NCI-H2107 (cell line): Measurements from ENCODE around the gene EMILIN1.
A peak's percentile ranks its signal among the peaks of the same experiment; 100 is the strongest.

Experiments used
- DNase-seq: peaks from one replicate; lab custom pipeline; 2025; lab: John Stamatoyannopoulos, UW

EMILIN1 gene

DNA sequence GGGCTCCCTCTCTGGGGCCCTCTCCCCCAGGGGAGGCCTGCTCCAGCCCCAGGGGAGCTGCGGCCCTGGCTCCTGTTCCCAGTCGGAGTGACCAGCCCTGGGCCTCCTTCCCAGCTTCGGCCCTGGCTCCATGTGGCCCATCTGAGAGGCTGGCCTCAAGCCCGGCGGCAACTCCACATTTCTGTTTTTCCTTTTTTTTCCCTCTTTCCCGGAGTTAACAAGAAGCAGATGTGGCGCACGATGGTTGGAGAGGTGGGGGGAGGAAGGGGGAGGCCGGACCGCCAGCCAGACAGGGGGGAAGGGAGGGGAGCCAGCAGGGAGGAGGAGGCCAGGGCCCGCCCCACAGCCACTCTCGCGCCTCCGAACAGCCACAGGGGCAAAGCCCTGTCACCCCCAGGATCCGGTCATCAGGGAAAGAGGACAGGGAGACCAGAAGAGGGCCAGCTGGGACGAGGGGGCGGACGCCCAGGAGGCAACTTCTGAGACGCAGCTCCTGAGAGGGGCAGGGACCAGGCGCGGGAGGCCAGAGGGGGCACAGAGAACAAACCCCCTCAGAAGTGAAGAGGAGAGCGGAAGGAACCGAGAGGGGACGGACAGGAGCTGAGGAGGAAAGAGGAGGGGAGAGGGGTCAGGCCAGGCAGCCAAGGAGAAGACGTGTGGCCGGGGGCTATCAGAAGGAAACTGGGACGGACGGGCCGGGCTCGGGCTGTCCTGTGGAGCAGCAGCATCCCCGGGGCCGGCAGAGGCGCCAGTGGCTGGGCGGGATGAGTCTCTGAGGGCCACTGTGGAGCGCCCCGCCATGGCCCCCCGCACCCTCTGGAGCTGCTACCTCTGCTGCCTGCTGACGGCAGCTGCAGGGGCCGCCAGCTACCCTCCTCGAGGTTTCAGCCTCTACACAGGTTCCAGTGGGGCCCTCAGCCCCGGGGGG lies at the start of gene EMILIN1:
Gene EMILIN1, plus strand, starts transcription at position 349 of the 928 bp plus-strand sequence. Its CDS starts 451 bp downstream, at position 800.
- no peak for DNase-seq

DNA sequence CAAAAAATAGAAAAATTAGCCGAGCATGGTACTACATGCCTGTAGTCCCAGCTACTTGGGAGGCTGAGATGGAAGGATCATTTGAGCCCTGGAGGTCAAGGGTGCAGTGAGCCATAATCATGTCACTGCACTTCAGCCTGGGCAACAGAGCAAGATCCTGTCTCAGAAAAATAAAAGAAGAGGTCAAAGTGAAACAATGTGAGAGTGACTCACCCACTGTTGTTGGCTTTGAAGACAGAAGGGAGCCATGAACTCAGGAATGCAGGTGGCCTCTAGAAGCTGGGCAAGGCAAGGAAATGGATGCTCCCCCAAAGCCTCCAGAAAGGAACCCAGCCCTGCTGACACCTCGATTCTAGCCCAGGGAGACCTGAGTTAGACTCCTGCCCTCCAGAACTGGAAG lies 49.4 kb upstream of the EMILIN1 start:
- DNase-seq: no peak

DNA sequence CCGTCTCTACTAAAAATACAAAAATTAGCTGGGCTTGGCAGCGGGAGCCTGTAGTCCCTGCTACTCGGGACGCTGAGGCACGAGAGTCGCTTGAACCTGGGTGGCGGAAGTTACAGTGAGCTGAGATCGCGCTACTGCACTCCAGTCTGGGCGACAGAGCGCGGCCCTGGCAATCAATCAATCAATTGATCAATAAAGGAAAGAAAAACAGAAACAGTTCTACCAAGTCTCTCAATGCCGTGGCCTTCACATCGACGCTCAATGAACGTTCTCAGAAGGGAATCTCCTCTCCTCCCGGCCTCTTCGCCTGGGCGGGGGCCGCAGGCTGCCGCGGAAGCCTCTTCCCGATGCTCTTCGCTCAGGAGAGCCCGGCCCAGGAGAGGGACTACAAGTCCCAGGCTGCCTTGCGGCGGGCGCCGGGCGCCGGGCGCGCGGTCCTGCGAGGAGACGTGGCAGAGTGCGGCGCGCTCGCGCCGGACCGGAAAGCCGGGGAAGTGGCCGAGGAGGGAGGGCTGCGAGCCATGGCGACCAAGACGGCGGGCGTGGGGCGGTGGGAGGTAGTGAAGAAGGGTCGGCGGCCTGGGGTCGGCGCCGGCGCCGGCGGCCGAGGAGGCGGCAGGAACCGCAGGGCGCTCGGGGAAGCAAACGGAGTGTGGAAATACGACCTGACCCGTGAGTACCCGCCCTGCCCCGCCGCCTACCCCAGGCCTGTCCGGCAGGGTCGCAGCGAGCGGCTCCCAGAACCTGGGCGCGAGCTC lies 45.7 kb upstream of the EMILIN1 start, which contains the start of gene TMEM214:
Gene TMEM214, plus strand, starts transcription at position 471 of the 758 bp plus-strand sequence. Its CDS starts 51 bp downstream, at position 522.
- DNase-seq: peak; percentile 63

DNA sequence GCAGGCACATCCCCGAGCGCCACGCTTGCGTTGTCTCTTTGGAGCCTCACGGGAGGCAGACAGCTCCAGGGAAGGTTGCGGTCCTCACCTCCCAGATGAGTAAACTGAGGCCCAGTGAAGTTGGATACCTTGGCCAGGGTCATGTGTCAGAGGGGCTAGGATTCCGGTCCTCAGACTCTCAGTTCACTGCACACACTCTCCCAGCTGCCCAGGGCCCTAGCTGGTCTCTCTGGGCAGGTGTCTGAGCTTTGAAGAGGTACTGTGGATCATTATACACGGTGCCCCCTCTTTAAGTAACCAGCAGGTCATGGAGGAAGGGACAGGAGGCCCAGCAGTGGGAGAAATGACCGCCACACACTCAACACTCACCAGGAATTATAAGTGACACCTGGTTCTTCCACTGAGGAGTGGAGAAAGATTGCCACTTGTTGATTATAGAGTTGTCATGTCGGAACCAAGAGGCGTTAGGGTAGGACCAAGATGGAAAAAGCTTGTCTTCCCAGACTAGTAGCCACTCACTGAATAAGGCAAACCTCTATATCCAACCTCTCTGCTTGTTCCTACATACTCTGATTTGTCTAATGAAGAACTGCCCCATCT lies 45.1 kb upstream of the EMILIN1 start:
- no peak for DNase-seq

DNA sequence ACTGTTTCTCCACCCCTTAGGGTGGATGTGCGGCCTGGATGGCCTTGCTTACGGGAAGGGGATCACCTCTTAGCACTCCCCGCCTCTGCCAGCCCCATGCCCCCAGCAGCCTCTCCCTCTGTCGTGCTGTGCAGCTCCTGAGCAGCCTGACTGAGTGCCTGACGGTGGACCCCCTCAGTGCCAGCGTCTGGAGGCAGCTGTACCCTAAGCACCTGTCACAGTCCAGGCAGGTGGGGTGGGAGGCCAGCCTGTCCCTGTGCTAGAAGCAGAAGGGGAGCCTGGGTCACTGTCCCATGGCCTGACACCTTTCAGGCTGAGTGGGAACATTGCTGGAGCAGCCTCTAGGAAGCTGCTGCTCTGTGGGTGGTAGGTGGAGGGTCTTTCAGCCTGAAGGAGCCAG lies 40.4 kb upstream of the EMILIN1 start:
- DNase-seq: no peak

DNA sequence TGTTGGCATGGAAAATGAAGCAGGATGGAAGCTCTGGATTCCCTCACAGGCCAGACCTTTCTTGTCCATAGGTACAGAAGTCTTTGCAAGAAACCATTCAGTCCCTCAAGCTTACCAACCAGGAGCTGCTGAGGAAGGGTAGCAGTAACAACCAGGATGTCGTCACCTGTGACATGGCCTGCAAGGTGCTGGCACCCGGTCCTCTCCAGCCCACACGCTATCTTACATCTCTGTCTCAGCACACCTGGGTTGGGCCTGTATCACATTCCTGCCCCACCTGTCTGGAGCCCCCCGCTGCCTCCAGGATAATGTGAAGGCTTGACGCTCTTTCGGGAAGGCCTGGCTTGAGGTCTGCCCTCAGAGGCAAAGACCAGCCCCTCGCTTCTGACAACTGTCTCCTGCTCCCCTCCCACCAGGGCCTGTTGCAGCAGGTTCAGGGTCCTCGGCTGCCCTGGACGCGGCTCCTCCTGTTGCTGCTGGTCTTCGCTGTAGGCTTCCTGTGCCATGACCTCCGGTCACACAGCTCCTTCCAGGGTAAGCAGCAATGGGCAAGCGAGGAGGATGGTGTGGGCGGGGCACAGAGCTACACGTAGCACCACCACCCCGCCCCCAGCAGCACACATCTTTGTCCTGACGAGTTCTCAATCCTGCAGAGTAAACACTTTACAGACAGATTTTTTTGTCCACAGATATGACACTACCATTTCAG lies 39.6 kb upstream of the EMILIN1 start:
- no peak for DNase-seq

DNA sequence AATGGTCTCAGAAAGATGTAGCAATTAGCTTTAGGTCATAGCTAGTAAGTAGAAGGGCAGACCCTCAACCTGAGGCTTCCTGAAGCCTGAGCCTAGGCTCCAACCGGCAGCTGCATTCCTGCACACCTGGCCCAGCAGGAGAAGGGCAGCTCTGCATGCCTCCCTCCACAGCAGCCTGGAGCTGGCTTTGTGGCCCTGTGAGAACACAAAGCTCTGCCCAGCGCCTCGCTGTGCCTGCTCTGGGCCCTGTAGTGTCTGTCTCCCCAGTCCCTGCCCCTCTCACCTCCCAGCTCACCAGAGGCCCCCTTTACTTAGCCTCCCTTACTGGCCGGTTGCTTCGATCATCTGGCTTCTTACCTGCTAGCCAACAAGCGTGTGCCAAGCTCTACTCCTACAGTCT lies 39.0 kb upstream of the EMILIN1 start:
- DNase-seq: no peak

DNA sequence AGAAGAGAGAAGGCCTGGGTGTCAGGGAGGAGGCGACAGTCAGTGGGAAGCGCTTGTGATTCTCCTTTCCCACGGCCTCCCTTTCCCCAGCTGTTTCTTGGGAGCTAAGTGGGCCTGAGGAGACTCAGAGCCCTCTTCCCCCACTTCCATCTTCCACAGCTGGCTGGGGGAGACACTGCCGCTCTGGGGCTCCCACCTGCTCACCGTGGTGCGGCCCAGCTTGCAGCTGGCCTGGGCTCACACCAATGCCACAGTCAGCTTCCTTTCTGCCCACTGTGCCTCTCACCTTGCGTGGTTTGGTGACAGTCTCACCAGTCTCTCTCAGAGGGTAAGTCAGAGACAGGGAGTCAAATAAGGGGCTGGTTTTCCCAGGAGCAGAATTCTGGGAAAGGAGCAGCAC lies 38.5 kb upstream of the EMILIN1 start:
- DNase-seq: no peak

DNA sequence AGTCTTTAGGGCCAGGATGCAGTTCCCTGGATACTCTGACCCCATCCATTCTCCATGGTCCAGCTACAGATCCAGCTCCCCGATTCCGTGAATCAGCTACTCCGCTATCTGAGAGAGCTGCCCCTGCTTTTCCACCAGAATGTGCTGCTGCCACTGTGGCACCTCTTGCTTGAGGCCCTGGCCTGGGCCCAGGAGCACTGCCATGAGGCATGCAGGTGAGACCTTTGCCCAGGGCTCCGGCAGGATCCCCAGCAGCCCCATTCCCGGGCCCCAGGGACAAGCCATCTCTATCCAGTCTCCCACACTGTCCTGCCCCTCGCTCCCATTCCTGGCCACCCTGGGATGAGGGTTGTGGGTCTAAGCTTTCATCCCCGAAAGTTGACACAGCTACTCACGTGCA lies 38.1 kb upstream of the EMILIN1 start:
- DNase-seq: no peak

DNA sequence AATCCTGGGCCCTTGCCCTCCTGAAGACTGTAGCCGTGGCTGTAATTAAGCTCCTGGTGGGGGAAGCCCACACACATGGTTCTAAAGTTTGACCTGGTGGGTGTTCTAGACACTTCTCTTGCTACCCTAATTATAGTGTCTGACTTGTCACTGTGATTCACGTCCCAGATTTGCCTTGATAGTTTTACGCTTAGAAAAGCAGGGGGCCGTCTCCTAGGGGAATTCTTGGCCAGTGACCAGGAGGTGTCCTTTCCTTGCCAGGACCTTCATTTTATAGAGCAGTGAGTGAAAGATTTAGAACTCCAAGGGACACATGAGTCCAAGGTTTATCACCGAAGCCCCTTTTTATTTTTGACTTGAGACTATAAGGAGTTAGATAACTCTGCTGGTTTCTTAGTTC lies 36.7 kb upstream of the EMILIN1 start:
- no peak for DNase-seq

DNA sequence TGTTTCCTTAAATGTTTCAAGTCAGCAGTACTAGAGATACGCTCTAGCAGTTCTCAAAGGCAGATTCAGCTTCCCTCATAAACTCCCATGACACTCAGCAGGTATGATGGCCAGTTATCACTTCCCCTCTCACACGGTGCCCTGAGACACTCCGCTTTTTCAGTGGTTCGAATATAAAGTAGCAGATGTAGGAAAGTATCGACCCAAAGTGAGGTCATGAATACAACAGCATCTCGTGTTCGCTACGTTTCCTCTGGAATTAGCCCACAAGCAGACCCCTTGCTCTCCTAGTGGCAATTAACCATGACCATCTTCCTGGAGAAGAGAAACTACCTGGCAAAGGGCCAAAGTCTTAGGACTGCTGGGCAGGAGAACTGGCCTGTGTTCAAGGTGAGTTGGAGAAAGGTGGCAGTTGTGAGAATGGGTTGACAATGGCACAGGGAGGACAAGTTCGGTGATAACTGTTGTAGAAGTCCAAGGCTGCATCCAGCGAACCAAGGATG lies 36.2 kb upstream of the EMILIN1 start:
- no peak for DNase-seq

DNA sequence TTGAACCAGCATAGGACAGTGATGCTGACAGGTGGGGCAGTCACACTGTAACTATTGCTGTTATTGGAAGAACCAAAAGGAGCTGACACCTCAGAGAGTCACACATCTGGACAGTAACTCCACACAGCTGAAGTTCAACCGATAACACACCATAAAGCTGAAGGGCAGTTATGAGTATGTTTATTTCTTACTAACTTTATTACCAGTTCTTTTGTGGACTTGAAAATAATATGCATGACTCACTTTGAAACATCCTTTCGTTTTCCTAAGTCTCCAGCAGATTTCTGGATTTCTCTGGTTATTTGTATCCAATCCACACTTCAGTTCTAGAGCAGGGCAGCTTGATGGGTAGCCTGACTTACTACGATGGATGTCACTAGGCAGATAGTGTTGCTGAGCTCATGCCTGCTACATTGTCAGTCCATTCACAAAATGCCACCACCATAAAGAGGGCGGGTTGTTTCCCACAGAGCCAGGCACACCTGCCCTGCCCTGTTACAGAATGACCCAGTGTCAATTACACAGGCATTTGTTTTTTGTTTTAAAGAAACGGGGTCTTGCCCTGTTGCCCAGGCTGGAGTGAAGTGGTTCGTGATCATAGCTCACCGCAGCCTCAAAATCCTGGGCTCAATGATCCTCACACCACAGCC lies 35.3 kb upstream of the EMILIN1 start:
- no peak for DNase-seq

DNA sequence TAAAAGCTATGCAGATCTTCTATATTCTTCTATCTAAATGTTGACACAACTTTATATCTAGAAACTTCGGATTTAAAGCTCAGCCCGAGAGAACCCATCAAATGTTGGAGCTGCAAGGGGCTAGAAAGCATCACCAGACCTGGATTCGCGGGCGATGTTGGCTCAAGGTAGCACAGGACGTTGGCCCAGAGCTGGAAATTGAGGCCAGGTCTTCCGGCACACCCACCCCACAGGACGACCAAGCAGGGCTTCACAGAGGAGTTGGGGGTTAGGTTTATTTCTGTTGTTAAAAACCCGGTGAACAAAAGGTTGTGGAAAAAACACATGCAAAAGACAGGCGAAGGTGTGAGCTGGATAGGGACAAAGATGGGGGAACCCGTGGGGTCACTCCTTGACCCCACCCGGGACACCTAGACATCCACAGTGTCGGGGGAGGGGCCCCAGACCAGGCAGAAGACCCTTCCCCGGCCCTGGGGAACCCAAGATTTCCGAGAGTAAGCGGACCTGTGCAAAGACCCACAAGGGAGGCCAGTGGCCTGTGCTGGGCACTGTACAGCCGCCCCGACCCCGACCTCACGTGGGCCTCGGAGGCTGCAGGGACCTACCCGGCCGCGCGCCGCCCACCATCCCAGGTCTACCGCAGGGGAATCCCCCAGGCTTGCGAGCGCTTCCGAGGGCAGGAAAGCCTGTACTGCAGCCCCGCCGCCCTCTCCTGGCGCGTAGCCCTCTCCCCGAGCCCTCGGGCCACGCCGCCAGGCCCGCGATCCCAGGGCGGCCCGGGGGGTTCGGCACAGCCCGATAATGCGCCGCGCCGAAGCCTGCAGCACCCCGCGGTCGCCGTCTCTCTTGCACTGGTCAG lies 28.8 kb upstream of the EMILIN1 start:
- DNase-seq: no peak

DNA sequence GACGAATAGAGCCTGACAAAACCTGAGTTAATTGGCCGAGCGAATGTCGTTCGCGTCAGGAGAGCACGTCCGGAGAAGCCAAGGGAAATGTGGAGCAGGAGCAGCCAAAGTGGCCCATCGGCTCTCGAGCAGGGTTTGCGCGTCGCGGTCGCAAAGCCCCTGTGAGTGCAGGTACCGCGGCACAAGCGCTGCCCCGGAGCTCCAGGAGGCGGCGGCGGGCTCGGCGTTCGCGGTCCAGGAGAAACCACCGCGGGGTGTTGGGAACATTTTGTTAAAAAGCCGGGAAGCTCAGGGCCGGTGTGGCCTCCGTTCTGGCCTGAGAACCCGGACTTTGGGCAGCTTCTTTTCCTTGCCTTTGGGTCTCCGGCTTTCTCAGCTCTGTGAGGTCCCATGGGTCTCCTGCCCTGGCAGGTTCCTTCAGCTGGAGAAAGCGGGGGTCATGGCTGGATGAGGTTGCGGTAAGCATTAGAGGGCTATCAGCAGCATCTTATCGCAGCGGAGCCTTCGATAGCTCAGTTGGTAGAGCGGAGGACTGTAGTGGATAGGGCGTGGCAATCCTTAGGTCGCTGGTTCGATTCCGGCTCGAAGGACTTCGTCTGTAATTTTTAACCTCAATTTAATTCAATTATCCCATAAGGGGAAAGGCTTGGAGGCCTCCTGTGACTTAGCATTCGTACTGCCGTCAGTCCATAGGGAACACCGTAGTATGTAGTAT lies 28.0 kb upstream of the EMILIN1 start:
- peak; percentile 77 for DNase-seq

DNA sequence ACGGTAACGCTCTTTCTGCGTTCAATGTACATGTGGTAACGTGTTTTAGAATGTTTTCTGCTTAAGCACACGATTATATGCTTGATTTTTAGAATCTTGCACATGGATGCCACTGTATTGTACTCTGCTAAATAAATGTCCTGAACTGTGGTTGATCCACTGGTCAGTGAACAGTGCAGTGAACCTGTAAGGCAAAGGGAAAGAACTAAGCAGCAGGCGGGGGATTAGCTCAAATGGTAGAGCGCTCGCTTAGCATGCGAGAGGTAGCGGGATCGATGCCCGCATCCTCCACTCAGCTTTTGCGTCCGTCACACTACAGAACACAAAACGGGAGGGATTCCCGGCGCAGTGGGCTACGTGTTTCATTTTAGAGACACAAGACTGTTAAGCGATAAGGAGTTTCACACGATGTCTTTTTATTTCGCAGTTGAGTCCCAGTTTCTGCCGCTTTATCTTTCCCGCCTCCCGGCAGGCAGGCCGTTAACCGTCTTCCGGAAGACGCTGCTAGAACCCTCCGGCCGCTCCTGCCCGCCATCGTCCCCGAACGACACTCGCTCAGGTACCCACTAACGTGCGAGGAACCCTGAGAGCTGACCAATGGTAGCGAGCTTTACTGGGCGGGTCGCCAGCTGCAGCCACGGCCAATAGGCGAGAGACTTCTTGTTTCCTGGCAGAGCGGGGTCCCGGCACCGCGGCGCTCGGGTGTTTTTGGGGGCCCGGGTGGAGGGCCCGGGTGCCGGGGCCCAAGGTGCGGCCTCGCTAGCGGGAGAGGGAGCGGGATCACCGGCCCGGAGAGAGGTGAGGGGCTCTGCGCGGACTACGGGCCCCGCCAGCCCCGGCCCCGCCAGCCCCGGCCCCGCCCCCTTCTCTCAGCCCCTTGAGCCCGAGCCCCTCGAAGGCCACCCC lies 27.2 kb upstream of the EMILIN1 start, which contains the start of gene AGBL5:
Gene AGBL5, plus strand, starts transcription at position 673 of the 906 bp plus-strand sequence. CDS start 1,291 bp downstream, outside the sequence.
- peak; percentile 78 for DNase-seq

DNA sequence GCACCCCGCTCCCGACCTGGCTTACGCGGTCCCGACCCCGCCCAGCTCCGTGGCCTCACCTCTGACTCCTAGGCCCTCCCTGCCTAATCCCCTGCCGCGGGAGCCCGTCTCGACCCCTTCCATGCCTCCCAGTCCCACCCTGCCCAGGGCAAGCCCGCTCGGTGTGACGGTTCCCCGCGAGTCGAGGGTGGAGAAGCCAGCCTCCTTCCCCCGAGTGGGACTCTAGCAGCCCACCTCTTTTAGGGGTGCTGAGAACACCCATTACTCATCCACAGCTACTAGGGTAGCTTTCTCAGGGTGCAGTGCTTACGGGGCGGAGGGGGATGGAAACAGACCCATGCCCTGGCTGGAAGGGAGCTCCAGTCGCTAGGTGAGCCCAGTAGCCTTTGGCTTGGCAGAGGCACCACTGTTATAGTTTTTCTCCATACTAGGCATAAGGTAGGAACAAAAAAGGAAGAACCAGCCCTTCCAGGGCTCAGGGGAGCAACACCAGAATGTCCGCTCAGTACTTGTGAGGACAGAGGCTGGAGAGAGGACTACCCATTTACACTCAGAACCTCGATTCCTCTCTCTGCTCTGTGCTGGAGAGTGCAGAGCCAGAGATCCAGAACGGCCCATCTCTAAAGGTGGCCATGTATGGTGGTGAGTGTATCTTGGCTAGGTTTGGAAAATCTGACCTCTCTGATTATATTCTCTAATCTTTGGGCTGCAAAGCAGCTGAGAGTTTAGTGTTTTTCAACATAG lies 26.3 kb upstream of the EMILIN1 start:
- no peak for DNase-seq

DNA sequence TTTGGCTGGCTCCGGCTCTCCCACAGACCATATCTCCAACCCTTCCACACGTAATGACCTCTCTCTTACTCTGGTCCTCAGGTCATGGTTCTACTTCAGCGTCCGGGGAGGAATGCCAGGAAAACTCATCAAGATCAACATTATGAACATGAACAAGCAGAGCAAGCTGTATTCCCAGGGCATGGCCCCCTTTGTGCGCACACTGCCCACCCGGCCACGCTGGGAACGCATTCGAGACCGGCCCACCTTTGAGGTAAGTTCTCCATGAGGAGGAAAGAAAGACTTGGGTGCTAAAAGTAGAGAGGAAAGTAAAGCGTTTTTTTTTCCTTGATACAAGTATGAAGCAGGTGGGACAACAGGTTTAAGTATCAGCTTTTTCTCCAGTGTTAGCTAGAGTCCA lies 25.1 kb upstream of the EMILIN1 start:
- no peak for DNase-seq

DNA sequence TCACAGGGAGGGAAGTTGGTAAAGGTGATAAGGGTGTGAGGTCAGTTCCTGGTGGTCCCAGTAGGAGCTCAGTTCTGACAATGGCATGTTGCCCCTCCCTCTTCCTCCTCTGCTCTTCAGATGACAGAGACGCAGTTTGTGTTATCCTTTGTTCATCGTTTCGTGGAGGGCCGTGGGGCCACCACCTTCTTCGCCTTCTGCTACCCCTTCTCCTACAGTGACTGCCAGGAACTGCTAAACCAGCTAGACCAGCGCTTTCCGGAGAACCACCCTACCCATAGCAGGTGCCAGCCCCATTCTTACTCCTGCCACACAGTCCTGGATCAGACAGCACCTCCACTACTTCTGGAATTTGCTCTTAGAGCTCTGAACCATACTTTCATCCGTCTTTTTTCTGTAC lies 24.6 kb upstream of the EMILIN1 start:
- no peak for DNase-seq
